ENCODE data around the gene PARD3B.
A peak's percentile ranks its signal among the peaks of the same experiment; 100 is the strongest.

The PARD3B gene

DNA sequence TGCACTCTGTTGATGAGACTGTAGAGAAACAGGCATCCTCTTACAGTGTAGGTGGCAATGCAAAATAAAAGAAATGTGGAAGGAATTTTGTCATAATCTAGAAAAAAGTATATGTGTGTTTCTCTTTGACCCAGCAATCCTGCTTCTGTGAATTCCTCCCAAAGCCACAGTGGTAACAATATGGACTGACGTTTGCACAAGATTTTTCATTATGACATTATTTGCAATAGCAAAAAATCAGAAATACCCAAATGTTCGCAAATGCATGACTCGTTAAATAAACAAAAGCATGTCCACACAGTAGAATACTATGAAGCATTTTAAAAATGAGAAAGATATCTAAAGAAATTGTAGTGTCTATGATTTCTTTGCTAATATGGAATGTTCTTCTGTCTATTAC is 881.8 kb downstream of the PARD3B start:
- peak; percentile 68 for DNase-seq

DNA sequence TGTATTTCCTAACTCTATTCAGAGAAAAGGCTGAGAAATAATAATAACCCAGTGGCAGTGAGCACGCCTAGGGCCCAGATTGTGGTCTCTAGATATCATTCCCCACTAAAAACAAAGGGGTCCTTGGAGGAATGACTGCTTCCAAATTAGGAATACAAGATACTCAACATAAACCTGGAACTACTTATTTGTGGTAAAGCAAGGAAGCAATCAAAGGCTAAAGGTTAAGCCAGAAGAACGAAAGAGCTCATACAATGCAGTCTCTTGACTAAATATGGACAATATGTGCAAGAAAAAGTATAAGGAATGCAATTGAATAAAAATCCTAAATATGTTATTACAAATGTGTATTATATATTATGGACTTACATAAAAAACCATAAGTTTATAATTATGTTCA is 883.5 kb downstream of the PARD3B start:
- DNase-seq = peak; percentile 37

DNA sequence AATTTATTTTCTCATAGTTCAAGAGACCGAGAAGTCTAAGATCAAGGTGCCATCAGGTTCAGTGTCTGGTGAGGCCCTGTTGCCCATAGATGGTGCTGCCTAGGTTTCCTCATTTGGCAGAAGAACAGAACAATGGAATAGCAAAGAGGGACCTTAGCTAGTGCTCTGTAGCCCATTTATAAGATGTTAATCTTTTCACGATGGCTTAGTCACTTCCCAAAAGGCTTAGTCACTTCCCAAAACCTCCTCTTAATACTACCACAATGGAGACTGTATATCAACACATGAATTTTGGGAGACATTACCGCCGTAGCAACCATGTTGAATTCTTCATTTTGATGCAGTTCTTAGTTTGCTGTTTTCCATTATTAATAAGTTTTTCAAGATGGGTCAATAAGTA is 890.7 kb downstream of the PARD3B start:
- peak; percentile 23 for DNase-seq

DNA sequence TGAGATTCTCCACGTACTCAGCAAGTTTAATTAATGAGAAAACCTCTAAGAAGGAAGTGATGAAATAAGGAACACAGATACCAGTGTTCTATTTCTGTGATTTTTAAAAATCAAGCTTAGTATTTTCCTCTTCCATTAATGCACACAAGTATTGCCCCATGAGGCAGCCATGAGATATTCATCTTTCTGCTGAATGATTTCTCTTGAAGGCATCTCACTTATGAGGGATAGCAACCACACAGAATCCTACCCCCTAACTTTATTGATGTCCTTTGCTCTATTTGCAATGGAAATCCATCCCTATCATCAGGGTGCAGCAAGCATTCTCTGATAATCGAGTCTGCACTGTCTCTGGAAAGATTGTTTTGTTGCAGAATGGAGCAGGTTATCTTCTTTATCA is 893.0 kb downstream of the PARD3B start:
- DNase-seq = peak; percentile 47

DNA sequence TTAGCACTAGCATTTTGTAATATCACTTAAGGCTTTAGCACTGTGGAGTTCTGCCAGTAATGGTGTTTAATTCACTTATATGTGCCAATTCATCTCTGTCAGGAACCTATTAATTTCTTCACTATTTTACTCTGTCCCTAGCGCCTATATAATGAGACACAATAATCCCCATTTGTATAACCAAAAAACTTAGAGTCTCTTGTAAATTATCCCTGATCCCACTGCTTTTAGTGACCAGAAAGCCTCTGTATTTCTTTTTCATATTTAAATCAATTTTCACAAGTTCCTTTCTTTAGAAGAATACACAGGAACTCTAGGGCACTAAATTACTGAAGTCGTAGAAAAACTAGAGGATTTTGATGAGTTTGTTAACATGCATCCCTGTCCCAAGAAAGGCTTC is 894.3 kb downstream of the PARD3B start:
- no peak for DNase-seq

DNA sequence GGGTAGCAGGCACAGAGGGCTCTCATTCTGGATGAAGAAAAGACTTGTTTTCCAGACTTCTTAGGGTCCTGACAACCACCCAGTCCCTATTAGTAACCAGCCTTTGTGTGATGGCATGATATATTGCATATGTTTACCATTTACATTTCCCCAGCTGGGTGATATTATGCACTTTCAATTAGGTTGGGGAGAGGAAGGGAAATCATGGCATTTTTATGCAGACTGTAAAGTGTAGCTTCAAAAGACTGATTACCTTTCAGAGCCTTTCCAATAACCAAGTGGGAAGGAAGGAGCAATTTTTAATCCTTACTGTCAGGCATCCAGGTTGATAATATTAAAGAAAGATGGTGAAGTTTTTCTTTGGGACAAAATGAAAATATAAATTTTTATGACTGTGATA is 896.2 kb downstream of the PARD3B start:
- DNase-seq = no peak

DNA sequence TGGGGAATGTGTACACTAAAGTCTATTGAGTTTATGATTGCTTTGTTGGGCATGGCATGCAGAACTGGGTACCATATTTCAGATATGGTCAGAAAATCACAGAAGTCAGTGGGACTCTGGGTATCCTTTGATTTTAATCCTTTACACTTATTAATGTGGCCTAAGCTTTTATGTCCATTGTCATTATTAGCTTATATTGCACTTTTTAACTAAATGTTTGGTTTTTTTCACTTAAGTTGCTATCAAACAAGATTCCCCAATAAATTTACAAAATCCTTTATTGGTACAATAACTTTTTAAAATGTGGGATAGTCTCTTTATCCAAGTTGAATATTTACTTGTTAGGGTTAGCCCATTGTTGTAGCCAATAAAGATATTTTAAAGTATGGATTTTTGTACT is 902.9 kb downstream of the PARD3B start:
- DNase-seq = no peak

DNA sequence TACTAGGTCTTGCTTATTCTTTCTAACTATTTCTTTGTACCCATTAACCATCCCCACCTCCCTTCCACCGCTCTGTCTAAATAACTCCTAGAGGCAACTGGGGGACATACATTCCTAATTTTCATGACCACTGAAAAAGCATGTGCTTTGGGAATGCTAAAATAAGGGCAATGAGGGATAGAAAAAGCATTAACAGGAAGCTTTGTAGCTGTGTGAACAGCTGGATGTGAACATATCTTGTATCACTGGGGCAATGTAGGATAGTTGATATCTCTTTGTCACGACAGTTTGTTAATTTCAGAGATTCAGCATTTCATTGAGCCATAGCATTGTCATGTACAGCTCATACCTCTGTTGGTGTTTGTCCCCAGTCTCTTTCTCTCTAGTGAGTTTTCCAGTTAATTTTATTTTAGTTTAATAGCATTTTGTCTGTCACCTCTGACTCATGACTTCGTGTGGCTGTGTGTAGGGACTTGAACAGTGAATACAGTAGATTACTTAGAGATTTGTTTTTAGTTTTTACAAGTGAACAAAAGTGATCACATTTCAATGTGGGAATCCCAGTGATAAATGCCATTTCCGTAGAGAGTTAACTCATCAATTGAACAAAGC is 906.7 kb downstream of the PARD3B start:
- no peak for DNase-seq

DNA sequence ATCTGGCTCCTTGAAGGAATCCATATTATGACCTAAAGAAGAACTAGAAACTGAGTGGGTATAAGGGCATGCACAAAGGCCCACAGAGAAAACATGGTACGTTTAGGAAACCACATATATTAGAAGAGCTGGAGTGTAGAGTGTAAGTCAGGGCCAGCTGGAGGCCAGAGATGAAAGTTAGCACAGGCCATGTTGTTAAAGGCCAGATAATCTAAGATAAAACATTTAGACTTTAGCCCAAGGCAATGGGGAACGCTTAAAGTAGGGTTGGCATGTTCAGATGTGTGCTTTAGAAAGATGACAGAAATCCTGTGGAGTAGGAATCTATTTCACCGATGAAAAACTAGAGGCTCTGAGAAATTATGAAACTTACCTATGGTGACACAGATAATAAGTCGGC is 907.9 kb downstream of the PARD3B start:
- DNase-seq = no peak

DNA sequence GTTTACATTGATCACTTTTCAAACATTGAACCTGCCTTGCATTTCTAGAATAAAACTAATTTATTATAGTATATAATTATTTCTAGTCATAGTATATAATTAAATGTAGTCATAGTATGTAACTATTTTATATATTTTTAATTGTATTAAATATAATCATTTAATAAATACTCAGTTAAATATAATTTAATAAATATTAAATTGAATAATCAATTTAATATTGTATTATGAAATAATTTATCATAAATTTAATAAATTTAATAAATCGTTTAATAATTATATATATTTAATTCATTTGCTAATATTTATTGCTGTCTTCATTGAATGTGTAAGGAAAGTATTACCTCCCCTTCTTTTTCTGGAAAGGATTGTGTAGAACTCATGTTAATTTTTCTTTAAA is 911.4 kb downstream of the PARD3B start:
- no peak for DNase-seq

DNA sequence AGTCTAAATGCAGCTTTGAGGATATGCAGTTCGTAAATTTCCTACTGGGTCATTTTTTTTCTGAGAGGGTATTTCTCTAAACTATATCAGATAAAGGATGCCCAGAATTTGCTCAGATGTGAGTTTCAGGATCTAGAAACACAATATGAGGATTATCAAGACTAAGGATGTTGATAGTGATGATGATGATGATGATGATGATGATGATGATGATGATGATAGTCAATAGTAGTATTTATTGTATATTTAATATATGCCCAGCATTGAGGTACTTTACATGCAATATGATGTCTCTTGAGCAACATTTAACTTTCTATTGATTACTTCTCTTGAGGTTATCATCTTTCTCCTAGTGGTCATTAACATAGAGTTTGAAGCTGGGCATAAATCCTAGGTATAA is 914.9 kb downstream of the PARD3B start:
- DNase-seq = no peak

DNA sequence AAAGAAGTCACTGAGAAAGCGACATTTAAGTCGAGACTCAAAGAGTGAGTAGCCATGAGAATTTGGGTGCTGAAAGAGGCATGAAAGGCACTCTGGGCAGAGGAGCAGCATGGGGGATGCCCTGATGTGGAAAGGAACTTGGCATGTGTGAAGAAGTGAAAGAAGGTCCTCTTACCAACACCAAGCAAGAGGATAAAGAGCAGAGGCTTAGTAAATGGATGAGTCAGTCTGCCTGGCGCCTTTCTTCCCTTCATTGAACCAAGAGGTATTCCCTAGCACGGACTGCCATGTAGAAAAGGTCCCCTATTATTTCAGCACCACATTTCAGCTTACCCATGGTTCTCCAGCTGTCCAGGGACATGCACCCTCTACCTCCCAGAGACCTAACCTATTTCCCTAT is 915.9 kb downstream of the PARD3B start:
- DNase-seq = no peak

DNA sequence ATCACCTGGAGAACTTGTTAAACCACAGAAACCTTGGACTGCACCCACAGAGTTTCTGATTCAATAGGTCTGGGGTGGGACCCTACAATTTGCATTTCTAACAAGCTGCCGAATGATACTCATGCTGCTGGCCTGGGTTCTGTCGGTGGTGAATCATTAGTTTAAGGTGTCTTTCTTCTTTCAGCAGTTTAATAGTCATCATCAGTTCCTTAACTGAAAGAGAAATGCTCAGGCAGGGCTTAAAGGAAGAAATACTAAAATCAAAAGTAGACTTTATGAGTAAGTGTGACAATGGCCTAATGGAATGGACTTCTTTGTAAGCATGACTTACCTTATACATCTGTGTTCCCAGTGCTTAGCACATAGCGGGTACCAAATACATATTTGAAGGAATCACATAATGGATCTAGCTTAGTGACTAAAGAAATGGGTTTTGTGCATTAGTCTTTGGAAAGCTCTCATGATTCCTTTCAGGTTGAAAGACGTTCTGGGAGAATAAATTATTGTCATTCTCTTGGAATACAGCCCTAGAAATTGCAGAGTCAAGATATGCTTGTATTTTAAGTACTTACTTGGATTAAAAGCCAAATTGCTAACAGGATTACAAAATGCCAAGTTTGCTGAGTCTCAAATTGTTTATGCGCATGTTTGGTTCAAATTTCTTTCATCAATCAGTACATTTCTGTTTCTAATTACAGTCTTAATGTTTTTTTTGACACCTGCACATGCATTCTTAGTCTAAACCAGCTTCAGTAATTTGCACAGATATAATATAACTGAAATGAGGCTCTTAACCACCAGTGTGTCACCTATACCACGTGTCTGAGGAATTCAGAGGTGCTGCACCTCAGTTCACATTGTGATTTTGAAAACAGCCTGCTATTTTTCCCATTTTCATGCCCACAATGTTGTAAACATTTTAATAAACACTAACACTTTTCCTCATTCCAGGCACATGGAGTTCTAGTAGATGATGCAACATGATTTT is 916.7 kb downstream of the PARD3B start:
- peak; percentile 45 for DNase-seq

DNA sequence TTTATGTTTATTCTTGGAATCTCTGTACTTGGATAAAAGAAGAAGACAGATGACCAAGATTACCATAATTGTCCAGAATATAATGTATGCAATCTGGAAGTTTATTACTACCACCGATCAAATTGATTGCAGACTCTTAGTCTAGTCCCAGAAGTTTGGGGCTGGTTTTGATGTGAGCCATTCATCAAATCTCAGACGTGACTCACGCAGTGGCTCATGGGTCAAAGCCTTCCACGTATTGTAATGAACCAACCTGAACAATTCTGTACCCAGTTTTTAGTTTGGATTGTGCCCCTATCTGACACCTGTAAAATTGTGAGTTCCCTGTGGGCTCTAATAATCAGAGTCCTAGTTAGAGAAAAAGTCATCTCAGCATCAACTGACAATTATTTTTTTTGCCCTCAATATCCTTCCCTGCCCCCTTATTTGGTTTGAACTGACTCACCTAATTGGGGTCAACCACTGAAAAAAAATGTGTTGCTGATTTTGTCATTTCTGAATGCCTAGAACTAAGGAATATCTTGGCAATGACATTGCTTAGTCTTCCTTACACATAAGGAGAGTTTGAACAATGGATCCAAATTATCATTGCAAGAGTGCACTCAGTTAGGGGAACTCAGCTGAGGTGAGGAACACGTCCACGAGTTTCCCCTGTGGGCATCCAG is 917.5 kb downstream of the PARD3B start:
- peak; percentile 44 for DNase-seq

DNA sequence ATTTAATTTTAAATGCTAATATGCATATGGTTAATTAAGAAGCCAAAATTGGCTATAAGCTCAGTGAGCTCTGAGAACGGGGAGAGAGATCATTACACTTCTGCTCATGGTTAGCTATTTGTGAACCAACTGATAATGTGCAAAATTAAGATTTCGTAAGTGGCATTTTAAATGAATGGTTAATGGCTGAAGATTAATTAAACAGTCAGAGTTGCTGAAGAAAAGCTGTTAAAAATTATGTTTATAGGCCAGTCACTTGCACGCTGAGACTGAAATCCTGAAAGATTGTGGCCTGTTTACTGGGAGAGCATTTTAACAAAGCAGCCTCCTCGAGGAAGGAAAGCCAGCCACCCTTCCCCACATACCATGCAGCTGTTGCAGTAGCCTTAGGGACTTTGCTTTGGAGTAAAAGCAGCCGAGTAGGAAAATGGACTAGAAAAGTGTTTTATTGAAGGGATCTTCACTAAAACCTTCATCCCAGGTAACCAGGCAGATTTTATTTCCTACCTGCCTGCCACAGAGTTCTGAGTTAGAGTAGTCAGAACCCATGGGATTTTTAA is 918.3 kb downstream of the PARD3B start:
- no peak for DNase-seq

DNA sequence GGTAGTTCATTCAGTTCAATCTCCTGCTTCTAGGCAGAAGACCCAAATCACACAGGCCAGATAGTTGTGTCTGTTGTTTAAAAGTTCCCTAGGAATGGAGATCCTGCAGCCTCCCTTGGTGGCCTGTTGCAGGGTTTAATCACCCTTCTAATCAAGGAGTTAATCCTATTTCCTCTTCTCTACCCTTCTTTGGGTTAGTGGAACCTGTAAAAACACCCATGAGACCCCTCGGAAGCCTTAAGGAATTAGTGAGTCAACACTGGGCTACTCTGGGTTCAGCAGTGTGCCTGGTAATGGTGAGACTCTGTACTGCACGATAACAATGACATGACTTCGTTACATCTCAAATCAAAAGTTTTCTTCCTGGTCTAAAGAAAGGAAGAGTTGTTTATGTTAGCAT is 919.4 kb downstream of the PARD3B start:
- DNase-seq = no peak

DNA sequence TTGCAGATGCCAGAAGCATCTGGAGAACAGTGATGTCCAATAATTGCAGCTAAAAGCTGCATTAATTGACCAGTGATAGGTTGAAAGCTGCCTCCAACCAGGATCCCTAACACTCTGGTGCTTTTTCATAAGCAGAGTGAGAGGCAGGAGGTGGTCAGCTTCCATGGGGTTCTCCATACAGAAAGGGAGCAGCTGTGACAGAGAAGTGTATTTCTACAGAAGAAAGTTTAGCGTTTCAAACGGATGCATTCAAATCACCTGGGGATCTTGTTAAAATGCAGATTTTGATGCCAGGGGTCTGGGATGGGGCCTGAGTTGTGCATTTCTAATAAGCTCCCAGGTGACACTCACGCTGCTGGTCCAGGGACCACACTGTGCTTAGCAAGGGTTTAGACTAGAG is 920.5 kb downstream of the PARD3B start:
- no peak for DNase-seq

DNA sequence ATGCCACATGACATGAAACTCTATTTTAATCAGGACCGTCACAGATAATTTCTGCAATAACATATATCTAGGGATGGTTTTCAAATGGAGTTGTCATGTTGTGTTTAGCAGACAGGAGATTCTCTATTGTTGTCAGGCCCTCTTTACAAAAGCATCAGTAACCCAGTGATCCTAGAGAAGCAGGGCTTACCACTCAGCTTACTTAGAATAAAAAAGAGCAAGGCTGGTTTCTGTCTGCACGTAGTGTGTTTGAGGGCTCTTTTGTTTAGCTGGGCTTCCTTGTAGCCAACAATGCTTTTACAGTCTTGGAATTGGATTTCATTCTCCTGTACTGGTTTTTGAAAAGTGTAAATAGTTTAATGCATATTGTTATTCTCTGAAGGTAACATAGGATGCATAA is 926.5 kb downstream of the PARD3B start:
- DNase-seq = no peak

DNA sequence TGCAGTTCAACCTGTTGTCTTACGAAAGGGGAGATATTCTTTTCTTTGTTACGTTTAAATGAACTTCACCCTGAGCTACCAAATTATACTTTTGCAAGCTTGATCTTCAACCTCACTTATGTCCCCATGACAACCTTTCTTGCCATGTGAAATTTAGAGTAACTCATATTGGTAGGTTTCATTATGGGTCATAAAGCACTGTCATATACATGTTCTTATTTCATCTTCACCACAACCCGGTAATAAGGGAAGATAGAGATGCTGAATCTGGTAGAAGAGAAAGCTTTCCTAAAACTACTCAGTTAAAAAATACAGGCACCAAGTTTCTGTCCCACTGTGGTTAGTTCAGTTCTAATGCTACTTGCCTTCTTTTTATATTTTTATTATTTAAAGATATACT is 928.5 kb downstream of the PARD3B start:
- no peak for DNase-seq

DNA sequence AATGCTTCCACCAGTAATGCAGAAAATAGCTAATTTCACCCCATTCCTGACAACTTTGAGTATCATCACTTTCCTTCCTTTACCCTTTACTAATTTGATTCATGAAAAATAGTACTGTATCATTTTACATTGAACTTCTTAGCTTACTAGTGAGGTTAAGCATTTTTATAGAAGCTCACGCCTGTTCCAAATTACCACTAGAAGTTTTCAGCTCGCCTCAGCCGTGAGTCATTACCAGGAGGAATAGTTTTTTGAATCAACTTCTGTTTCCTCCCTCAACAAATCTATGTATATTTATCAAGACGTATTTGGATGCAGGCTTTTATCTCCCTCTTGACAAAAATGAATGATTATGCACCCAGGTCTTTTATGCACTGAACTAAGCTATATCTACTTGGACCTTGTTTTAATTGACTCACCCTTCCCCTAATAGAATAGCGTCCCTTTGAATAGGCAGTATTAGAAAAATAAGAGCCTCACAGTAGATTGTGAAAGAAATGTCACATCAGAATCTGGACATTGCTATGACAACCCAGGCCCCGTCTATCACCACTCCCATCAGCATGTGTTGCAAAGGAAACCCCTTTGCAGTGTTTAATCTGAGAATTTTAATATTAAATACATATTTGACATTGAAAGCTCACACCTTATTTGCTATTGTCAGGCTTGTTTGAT is 929.6 kb downstream of the PARD3B start:
- DNase-seq = peak; percentile 83

DNA sequence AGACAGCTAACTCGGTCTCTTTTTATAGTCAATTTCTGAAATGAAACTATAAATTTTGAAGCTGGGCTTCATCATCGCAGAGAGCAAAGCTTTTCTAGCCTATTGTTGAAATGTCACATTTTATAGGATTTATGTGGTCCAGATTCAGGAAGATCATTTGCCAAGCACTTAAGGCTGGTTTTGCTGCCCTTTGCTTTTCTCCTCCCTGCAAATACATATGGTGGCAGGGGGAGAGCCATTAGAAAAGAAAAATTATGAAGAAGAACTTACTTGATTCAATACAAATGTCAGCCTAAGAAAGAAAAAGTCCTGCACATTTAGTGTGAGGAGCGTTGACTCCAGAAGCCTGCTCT is 930.1 kb downstream of the PARD3B start:
- DNase-seq = no peak

DNA sequence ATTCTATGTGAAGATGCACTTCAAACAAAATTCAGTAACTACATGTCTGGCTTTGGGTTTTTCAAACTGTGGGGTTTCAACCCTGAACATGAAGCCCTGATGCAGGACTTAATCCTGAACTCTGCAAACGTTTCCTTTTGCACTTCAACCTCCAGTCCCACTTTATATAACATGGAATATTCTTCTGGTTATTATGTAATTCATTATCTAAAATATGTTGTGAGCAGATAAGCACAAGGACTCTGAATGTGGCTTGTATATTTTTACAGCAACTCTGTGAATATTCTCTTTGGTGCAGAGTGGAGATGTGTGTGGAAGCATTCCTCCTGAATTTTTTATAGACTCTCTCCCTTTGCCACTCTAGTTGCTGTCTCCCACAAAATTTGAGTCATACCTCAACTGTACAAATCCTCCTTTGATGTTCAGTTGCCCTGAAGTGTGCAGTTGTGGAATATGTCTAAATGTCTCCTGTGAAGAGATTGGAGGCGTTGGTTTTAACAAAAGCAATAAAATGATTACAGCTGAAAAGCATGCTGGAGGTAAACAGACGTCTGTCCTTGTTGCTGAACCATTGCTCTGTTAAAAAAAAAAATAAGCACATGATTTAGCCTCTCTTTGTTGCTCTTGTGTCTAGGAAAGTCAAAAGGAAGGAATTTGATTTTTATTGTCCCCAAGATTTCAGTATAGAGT is 931.9 kb downstream of the PARD3B start:
- peak; percentile 30 for DNase-seq
